ENCODE data around the gene CLEC20A. TPM values are rescaled to one million over a fixed set of nuclear protein-coding genes. Genes with fewer than 3 reads are reported as not detected.

CLEC20A gene
- polyA plus RNA-seq (ENCODE audit: insufficient read length in 4 of 4), result under 1 TPM; 0.26 to 0.56 (median 0.33) TPM

DNA sequence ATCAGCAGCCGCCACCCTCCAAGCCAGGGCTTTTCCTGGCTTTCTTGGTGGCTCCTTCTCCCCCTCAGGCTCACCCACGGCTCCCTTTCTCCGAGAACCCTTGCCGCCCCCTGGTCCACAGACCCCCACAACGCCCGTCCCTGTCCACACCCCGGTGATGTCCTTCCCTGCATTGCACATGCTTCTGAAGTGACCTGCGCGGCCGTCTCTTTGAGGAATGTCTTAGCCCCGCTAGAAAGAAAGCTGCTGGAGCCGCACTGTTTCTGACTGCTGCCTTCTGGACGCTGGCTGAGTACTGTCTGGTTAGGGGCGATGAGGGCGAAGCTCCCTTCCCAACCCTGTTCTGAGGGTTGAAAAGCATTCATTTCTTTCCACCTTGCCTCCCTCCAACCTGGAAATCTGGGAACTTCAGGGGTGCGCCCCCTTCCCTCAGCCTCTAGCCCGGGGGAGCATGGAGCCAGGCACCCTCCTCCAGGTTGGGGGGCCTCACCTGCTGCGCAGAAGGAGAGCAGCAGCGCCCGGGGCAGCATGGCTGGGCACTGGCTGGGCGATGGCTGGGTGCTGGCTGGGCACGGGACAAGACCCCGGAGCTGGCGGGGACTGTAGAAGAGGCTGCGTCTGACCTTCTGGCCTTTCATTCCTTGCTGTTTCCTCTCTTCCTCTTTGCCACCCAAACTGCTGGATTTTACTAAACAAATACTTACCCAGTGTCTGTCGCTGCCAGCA lies at the start of gene CLEC20A:
CLEC20A (minus strand) TSS at position 555 of the 726 bp plus-strand sequence; CDS start at position 530, 25 bp downstream.
- DNase-seq (ENCODE audit: low read depth in 4 of 4, low spot score in 3 of 4), result no peak

DNA sequence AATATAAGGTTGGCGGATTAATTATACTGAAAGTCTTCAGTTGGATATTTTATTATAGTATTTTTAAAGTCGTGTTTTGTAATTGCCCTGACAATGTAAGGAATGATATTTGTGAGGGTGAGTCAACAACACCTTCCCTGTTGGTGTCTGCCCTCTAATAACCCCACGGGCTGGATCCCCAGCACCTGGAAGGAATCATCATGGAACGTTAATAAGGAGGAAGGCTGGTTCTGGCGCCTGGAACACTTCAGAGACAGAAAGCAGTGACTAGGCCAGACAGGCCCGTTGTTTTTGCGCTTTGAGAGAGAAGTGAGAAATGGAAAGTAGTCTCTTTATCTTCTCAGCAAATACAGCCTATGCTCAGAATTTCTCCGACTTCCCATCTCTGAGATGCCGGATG lies 47.8 kb upstream of the CLEC20A start:
- no peak for DNase-seq (ENCODE audit: low read depth in 4 of 4, low spot score in 3 of 4)

DNA sequence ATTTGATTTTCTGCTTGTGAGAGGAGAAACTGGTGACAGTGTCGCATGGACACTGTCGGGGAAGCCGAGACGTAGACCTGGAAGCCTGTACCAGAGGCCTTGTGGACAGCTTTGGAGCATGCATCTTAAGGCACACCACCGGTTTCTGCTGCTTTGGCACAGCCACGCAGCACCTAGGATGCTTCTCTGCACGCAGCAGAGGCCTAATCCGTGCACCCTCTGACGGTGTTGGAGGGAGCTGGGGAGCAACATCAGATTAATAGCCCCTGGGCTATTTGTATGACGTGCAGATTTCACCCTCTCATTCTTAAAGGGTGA lies 46.5 kb upstream of the CLEC20A start:
- peak in 1 of 4 donors; percentile 25 for DNase-seq (ENCODE audit: low read depth in 4 of 4, low spot score in 3 of 4)

DNA sequence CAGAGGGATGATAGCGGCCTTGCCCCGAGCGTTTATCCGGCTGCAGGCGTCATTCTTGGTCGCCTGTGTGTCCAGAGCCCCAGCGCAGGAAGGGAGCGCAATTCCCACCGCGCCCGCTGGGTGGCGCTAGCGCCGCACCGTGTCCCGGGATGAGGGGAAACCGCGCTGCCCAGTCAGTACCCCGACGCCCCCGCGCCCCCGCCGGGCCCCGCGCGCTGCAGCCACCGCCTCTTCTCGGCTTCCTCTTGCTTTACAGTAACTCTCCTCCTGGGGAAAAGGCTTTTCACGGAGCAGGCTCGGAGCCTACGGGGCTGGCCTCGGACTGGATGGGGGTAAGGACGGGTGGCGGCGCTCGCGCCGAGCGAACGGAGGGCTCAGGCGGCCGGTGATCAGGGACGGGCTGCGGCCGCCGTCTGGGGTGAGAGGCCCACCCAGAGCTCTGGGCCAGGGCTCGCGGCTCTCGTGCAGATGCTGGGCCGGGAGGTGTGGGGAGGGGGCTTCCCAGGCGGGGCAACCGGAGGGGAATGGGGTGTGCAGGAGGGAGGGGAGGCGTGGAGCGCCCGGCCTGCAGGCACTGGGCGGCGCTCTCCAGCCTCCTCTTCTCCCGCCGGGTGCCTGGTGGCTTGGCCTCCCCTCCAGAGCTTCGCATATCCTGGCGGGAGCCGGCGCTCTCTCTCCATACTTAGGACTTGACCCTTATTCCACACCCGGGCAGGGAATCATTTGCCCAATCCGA lies 46.0 kb upstream of the CLEC20A start:
- DNase-seq (ENCODE audit: low read depth in 4 of 4, low spot score in 3 of 4), result peak; percentile 72 to 81 (median 76)

DNA sequence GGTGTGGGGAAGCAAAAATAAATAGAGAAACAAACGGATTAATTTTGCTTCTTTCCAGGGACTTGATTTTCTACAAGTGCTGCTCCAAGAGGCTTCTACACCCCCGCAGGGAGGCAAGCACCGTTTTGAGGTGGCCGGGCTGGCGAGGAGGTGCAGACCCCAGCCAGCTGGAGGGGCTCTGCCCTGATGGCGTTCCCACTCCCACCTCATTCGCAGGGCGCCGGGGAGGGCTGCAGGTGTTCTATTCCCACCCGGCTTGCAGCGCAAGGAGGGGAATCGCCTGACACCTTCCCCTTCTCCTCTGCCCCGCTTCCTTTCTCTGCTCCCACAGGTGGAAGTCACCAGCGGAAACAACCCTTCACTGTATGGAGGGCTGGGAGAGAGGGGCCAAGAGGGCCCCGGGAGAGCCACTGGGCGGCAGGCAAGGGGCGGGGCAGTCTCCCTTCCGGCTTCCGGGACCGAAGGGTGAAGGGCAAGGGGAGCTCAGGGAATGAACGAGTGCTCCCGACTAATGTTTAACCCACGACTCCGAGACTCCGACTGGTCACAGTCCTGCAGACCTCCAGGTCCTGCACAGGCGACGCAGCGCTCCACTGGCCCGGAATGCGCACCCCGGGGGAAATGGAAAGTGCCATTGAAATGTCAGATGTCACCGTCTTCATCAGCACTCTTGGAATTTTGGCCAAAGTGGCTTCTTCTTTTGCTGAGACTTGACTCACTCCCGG lies 45.2 kb upstream of the CLEC20A start:
- peak in 3 of 4 donors; percentile 38 to 56 (median 44) for DNase-seq (ENCODE audit: low read depth in 4 of 4, low spot score in 3 of 4)

DNA sequence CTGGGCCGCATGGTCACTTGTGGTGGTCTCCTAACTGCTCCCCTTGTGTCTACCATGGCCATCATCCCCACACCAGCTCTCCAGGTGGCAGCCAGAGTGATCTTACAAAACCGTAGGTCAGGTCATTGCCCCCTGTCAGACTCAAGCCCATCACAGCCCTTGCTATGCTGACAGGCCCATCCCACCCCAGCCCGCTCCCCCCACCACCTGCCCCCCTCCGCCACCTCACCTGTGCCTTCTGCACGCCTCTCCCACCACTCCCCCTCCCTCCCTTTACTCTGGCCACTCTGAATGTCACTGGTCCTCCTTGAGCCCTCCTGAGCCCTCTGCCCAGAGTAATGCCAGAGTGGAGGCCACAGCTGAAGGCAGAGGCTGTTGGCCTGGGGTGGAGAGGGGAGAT lies 44.6 kb upstream of the CLEC20A start:
- DNase-seq (ENCODE audit: low read depth in 4 of 4, low spot score in 3 of 4), result no peak

DNA sequence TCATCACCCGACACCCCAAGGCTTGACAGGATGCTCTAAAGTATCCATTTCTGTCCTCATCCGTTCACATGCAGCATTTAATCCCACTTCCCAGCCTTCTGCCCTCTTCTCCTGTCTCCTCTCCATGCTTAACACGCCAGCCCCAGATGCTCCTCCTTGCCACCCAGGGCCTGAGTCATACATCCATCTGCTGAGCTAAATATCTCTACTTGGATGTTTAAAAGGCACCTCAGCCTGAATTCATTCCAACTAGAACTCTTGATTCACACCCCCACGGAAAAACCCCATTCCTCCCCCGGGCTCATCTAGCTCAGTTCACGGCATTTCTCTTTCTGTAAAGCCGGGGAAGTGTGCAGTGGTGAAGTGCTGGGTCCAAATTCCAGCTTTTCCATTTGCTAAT lies 43.9 kb upstream of the CLEC20A start:
- no peak for DNase-seq (ENCODE audit: low read depth in 4 of 4, low spot score in 3 of 4)

DNA sequence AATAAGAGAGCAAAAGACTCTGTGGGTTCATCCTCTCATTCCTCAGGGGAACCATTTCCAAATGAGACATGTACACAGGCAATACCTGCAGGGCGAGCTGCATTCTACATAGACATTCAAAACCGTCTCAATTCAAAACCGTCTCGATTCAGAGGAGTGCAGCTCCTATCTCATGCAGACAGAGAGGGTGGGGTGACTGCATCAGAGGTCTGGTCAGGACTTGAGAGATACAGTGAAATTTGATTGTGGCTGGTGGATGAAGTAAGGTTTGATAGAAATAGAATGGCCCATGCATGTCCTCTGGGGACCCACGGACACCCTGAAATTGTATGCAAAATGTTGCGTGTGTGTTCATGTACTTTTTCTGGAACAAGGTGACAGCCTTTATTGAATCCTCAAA lies 43.4 kb upstream of the CLEC20A start:
- DNase-seq (ENCODE audit: low read depth in 4 of 4, low spot score in 3 of 4), result no peak

DNA sequence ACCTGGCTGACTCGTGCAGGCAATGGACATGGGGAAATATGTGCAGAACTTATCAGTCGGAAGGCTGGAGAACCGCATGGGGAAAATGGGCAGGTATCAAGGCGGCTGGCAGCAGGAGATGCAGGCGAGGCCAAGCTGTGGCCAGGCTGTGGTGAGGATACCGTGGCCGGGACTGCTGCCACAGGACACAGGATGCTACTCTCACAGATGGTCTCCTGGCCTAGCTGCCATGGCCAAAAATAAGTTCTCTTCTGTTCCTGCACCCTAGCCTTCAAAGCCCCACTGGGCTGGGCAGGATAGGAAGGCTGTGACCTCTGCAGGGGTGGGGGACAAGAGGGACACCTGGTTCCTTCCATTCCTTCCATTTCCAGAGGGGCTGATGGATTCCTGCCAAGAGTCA lies 42.5 kb upstream of the CLEC20A start:
- DNase-seq (ENCODE audit: low read depth in 4 of 4, low spot score in 3 of 4), result no peak

DNA sequence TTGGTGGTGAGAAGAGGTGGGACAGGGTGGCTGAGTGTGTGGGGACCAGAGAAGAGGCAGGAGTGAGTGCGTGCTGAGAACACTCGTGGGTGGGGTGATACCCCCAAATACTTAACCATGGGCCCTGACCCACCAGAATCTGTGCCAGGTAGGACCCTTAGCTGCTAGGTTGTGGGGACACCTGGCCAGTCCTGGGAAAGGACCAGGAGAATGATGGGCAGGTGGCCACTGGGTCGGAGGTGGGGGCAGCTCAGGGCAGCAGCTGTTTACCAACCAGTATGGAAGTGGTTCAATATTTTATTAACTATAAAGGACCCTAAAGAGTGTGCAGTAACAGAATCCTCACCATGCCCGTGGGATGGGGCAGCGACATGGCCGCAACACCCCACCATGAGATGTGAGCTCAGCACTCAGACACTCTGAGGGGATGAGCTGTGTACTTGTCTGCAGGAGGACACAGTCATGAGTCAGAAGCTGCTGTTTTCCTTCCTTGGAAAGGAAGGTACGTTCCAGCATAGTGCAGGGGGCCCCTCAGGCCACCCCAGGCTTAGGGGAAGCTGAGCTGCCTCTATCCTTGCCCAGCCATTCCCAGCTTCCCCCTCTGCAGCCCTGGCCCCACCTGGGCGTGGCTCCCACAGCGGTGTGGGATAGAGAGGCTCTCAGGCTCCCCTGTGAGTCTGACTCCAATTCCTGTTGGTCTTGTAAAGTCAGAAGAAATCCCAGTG lies 41.6 kb upstream of the CLEC20A start:
- DNase-seq (ENCODE audit: low read depth in 4 of 4, low spot score in 3 of 4), result no peak

DNA sequence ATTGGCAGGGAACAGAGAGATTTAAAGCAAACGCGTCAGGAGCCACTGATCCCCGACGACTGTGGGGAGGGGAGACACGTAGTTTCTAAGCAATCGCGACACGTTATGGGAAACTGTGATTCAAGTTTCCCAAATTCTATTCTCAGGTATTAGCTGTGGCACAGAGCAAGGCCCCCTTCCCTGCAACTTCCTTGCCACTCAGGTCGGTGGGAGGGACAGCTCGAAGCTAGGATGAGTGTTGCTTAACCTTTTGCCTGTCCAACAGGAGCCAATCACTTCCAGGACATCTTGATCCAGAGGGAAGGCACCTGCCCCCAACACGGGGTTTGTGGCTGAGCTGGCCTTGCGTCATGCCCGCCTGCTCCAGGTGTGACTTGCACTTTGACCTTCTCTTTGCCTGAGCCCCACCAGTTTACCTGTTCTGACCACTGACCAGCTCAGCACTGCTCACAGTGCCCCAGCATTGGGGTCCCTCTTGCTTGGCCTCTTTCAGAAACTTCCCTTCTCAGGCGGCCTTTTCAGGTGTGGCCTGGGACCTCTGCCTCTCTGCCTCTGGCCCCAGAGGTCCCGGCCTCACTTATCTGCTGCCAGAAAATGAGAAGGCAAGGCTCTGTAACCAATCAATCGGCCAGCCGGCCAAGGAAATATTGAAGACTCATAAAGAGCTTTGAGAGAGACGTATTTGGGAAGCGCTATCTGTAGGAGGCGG lies 40.8 kb upstream of the CLEC20A start:
- DNase-seq (ENCODE audit: low read depth in 4 of 4, low spot score in 3 of 4), result no peak

DNA sequence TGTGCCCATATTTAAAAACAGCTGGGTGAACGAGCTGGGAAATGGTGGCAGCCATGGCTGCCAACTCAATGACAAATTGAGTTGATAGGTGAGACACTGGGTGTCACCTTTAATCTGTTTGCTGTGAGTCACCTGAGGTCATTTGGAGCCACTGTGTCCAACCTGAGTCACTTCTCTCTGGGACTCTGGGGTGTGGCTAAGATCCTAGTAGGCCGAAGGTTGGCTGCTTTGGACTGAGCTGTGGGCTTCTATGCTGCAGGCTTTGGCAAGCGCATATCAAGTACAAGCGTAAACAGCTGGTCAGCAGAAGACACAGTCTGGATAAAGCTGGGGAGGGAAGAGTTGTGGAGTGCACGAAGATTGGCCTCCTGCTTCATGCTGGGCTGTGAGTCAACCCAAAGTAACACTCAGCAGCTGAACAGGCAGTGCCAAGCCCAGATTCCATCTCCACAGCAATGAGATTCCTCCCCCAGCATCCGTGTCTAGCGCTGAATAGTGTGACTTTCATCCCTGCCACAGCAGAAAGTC lies 40.1 kb upstream of the CLEC20A start:
- DNase-seq (ENCODE audit: low read depth in 4 of 4, low spot score in 3 of 4), result no peak

DNA sequence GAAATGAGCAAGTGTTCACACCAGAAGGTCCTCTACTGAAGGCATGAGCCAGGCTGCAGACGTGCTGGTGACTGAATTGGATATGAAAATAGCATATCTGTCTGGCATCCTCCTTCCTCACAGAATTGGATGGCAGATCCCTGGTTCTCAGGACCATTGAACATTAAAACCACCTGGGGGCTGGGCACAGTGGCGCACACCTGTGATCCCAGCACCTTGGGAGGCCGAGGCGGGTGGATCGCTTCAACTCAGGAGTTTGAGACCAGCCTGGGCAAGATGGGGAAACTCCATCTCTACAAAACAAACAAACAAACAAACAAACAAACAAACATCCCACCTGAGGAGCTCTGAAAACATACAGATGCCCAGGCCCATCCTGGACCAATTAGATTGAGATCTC lies 39.6 kb upstream of the CLEC20A start:
- DNase-seq (ENCODE audit: low read depth in 4 of 4, low spot score in 3 of 4), result no peak

DNA sequence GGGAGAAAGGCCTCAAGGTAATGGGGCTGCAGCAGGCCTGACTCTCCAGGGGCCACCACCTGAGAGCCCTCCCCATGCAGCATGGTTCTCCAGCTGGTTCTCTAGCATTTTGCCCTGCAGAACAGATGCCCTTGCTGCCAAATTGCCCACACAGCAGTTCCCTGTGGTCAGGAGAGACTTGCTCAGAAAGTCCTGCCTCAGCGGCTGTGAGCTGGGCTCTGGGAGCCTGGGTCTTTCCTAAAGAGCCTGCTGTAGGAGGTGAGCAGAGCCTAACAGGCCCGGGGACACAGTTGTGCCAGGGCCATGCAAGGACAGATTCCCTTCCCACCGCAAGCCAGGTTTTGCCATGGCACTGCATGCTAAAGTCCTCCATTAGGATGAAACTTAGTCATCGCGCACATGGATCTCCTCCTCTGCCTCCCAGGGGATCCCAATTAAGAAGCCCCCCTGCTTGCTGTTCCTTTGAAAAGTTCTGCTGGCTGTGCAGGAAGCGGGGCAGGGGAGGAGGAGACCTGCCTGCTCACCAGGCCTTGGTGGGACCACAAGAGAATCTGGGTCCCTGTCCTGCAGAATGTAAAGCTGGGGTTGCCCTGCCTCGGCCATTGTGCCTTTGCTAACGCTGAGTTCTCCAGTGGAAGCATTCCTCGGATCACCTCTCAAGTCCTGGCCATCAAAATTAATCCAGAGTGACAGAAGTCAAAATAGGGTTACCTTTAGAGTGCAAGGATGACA lies 37.5 kb upstream of the CLEC20A start:
- no peak for DNase-seq (ENCODE audit: low read depth in 4 of 4, low spot score in 3 of 4)

DNA sequence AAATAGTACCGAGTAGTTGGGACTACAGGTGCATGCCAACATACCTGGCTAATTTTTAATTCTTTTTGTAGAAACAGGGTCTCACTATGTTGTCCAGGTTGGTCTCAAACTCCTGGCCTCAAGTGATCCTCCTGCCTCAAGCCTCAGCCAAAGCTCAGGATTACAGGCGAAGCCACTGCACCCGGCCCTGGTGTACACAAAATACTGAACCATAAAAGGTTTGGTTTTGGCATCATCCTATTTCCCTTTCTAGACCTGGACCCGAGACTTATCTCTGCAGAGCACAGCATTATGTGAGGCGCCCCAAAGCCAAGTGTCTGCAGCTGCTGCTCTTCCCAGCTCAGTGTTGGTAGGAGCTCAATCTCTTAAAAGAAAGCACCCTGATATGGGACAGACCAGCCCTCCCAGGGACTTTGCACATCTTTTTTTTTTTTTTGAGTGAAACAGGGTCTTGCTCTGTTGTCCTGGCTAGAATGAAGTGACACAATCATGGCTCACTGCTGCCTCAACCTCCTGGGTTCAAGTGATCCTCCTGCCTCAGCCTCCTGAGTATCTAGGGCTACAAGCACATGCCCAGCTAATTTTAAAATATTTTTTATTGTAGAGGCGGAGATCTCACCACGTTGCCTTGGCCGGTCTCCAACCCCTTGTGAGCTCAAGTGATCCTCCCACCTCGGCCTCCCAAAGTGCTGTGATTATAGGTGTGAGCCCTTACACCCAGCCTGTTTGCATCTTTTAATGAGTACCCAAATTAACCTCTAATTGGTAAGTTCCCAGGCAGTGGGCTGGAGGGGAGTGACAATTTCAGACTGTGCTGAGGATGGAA lies 36.6 kb upstream of the CLEC20A start:
- no peak for DNase-seq (ENCODE audit: low read depth in 4 of 4, low spot score in 3 of 4)

DNA sequence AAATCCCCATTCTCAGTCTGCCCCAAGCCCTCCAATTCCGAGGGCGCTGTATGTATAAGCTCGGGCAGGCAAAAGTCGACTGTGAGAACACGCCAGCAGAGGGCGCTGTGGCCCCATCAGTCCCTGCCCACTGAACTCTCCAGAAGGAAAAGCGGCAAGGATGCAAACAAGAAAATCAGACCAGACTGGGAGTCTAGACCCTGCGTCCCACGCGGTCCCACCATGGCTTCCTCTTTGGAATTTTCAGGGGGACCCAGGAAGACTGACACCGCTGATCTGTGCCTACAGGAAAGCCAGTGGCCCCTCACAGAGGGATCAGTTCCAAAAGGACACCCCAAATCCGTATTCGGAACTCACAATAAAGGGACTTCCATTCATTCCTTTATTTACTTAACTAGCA lies 35.6 kb upstream of the CLEC20A start:
- peak; percentile 47 to 64 (median 60) for DNase-seq (ENCODE audit: low read depth in 4 of 4, low spot score in 3 of 4)

DNA sequence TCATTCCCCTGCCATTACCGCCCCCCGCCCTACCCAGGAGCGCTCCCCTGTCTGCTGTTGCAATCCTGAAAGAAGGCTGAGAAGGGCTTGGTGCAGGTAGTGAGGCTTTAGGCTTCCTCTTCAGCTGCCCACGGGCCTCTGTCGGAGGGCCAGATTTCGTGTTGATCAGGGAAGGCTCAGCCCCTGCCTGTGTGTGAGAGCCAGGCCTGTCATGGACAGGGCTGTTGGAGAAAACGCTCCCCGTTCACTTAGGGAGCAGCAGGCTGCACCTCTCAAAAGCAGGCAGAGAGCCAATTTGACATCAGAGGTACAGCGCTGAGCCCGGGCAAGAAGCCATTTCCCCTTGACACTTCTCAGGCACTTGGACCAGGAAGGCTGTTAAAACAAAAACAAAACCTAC lies 35.1 kb upstream of the CLEC20A start:
- no peak for DNase-seq (ENCODE audit: low read depth in 4 of 4, low spot score in 3 of 4)

DNA sequence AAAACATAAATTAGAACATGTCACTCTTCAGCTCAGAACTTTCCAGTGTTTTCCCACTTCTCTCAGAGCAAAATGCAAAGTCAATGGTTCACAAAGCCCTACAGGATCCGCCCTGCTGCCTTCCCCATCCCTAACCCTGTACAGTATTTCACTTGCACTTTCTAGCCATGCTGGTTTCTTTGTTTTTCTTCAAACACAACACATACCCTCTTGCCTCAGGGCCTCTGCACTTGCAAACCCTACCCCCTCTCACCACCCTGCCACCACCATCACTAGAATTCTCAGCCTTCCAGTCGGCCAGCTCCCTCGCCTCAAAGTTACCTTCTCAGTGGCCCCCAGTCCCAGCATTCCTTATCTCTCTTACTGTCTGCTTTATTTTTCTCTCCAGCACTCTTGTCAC lies 33.7 kb upstream of the CLEC20A start:
- no peak for DNase-seq (ENCODE audit: low read depth in 4 of 4, low spot score in 3 of 4)

DNA sequence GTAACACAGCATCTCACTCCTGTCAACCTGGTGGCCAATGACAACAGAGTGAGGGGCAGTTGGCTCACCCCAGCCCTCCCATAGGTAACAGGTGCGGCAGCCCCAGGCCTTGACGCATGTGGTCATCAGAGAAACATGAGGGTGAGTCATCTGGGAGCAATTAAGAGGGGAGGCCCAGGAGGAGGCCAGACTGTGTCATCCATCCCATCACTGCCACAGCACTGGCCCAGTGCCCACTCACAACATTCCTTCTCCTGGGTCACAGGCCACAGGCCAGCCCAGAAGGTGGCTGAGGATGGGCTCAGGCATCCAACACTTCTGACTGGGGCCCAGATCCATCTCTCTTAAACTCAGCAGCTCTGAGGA lies 33.3 kb upstream of the CLEC20A start:
- DNase-seq (ENCODE audit: low read depth in 4 of 4, low spot score in 3 of 4), result no peak

Data from left renal pelvis (tissue), 4 donors.